Neural cell (in vitro differentiated cells): ENCODE measurements around the gene WNT6. TPM values are rescaled to one million over a fixed set of nuclear protein-coding genes. Genes with fewer than 3 reads are reported as not detected.
"Not testable (repeated sequence)": the region's sequence is repeated elsewhere in the genome, so short reads cannot be mapped to it uniquely, and the experiment has no call there.

Experiments
- H2AFZ ChIP-seq: fragments of 200-600, 300-800 bp; sonication (generic), shearing (Covaris generic); 2 replicates; pipeline ENCODE4 v1.6.0; 2014; ENCODE audit warnings: low read depth, mild to moderate bottlenecking, antibody characterized with exemption, low read length, moderate library complexity
- H3F3A ChIP-seq: fragments of 200-600 bp; shearing (Covaris generic); 2 replicates; pipeline ENCODE4 v1.6.1; 2016; ENCODE audit warnings: mild to moderate bottlenecking, moderate library complexity, mixed read lengths, antibody characterized with exemption, low read length; ENCODE audit not compliant: insufficient read depth, poor library complexity, severe bottlenecking
- H3K27ac ChIP-seq: fragments of 200-600, 300-800 bp; sonication (generic), shearing (Covaris generic); 2 replicates; pipeline ENCODE4 v1.5.1; 2014; ENCODE audit warnings: mild to moderate bottlenecking, low read length, moderate library complexity
- H3K27me3 ChIP-seq: fragments of 300-800, 200-600 bp; sonication (generic), shearing (Covaris generic); 2 replicates; pipeline ENCODE4 v1.6.0; 2014; ENCODE audit warnings: mild to moderate bottlenecking, low read depth, low read length, moderate library complexity; ENCODE audit not compliant: insufficient read depth
- H3K36me3 ChIP-seq: fragments of 300-800, 200-600 bp; sonication (generic), shearing (Covaris generic); 2 replicates; pipeline ENCODE4 v1.5.1; 2014; ENCODE audit warnings: mild to moderate bottlenecking, antibody characterized with exemption, low read length, moderate library complexity; ENCODE audit not compliant: insufficient read depth
- H3K4me2 ChIP-seq: fragments of 300-800, 200-600 bp; sonication (generic), shearing (Covaris generic); 2 replicates; pipeline ENCODE4 v1.6.0; 2014; ENCODE audit warnings: mild to moderate bottlenecking, low read length
- H3K4me3 ChIP-seq: fragments of 300-800, 200-600 bp; sonication (generic), shearing (Covaris generic); 2 replicates; pipeline ENCODE4 v1.5.1; 2014; ENCODE audit warnings: mild to moderate bottlenecking, low read length, moderate library complexity
- H3K79me2 ChIP-seq: fragments of 200-600 bp; shearing (Covaris generic); replicated peaks from 2 replicates; pipeline ENCODE4 v1.6.0; 2014; ENCODE audit warnings: mild to moderate bottlenecking, low read length, moderate library complexity; ENCODE audit not compliant: insufficient read depth
- H3K9ac ChIP-seq: fragments of 300-800, 200-600 bp; sonication (generic), shearing (Covaris generic); 2 replicates; pipeline ENCODE4 v1.6.1; 2016; ENCODE audit warnings: mild to moderate bottlenecking, low read length, mixed read lengths
- H3K9me2 ChIP-seq: fragments of 200-600 bp; shearing (Covaris generic); 2 replicates; pipeline ENCODE4 v1.6.1; 2016; ENCODE audit warnings: mild to moderate bottlenecking, low read length, mixed read lengths; ENCODE audit not compliant: insufficient read depth
- H3K9me3 ChIP-seq: fragments of 200-600, 300-800 bp; sonication (generic), shearing (Covaris generic); 2 replicates; pipeline ENCODE4 v1.6.1; 2016; ENCODE audit warnings: mild to moderate bottlenecking, mixed run types, low read length, moderate library complexity, mixed read lengths
- H4K20me1 ChIP-seq: fragments of 200-600 bp; shearing (Covaris generic); 2 replicates; pipeline ENCODE4 v1.6.1; 2016; ENCODE audit warnings: mild to moderate bottlenecking, mixed run types; ENCODE audit not compliant: insufficient read depth
- EP300 ChIP-seq: fragments of 450-650 bp; conservative IDR thresholded peaks from 2 replicates; pipeline ENCODE4 v1.6.1; 2014; ENCODE audit warnings: antibody characterized with exemption, mild to moderate bottlenecking, moderate library complexity; ENCODE audit not compliant: poor library complexity, severe bottlenecking
- EZH2 ChIP-seq: fragments of 200-600, 300-800 bp; shearing (Covaris generic), sonication (generic); IDR thresholded peaks from 2 replicates; pipeline ENCODE4 v1.6.1; 2014; ENCODE audit warnings: antibody characterized with exemption, low read length, borderline replicate concordance, mild to moderate bottlenecking; ENCODE audit not compliant: insufficient read depth, poor library complexity, severe bottlenecking
- MXI1 ChIP-seq: fragments of 450-650 bp; conservative IDR thresholded peaks from 2 replicates; pipeline ENCODE4 v1.6.1; 2014; ENCODE audit warnings: antibody characterized with exemption, mild to moderate bottlenecking; ENCODE audit not compliant: poor library complexity, severe bottlenecking
- POLR2AphosphoS5 ChIP-seq: IDR thresholded peaks from 2 replicates; pipeline ENCODE4 v1.6.1; 2012
- RAD21 ChIP-seq: fragments of 450-650 bp; conservative IDR thresholded peaks from 2 replicates; pipeline ENCODE4 v1.6.1; 2014; ENCODE audit warnings: antibody characterized with exemption, mild to moderate bottlenecking, moderate library complexity
- REST ChIP-seq: IDR thresholded peaks from 2 replicates; pipeline ENCODE4 v1.6.1; 2012; ENCODE audit warnings: borderline replicate concordance
- SMC3 ChIP-seq: fragments of 450-650 bp; conservative IDR thresholded peaks from 2 replicates; pipeline ENCODE4 v1.6.1; 2014; ENCODE audit warnings: antibody characterized with exemption, mild to moderate bottlenecking, moderate library complexity; ENCODE audit not compliant: poor library complexity
- TAF1 ChIP-seq: IDR thresholded peaks from 2 replicates; pipeline ENCODE4 v1.6.1; 2012; ENCODE audit warnings: low read depth
- polyA plus RNA-seq: library from polyadenylated mRNA; depleted of rRNA; stranded (reverse); fragments of >200 nt; gene quantifications from 2 replicates; pipeline ENCODE4 v1.2.3, GENCODE V29; 2014
- TF ChIP-seq, protein P1 (sequence below): fragments of 450-650 bp; IDR thresholded peaks from 2 replicates; pipeline ENCODE4 v1.5.1; 2014; ENCODE audit warnings: antibody characterized with exemption, mild to moderate bottlenecking, moderate library complexity; ENCODE audit not compliant: poor library complexity, severe bottlenecking

Gene WNT6
- polyA plus RNA-seq, 1 donor from 2014 or later = not detected

- H3K79me2 ChIP-seq = no peaks in the 10 kb centered on the region
- no peaks in the 10 kb centered on the region for H4K20me1 ChIP-seq
- no peaks in the 10 kb centered on the region for H3K36me3 ChIP-seq
- TF ChIP-seq, protein P1, sequence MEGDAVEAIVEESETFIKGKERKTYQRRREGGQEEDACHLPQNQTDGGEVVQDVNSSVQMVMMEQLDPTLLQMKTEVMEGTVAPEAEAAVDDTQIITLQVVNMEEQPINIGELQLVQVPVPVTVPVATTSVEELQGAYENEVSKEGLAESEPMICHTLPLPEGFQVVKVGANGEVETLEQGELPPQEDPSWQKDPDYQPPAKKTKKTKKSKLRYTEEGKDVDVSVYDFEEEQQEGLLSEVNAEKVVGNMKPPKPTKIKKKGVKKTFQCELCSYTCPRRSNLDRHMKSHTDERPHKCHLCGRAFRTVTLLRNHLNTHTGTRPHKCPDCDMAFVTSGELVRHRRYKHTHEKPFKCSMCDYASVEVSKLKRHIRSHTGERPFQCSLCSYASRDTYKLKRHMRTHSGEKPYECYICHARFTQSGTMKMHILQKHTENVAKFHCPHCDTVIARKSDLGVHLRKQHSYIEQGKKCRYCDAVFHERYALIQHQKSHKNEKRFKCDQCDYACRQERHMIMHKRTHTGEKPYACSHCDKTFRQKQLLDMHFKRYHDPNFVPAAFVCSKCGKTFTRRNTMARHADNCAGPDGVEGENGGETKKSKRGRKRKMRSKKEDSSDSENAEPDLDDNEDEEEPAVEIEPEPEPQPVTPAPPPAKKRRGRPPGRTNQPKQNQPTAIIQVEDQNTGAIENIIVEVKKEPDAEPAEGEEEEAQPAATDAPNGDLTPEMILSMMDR = no peak
- TF ChIP-seq EP300 (no peak), MXI1 (no peak), POLR2AphosphoS5 (no peak), RAD21 (no peak), SMC3 (no peak), REST (no peak), TAF1 (no peak), EZH2 (no peak)
- no peaks in the 10 kb centered on the region for H3K9me3 ChIP-seq
- peaks cover 7% of the 10 kb centered on the region for H3K27me3 ChIP-seq
- no peak overlapping the region for H3K9ac ChIP-seq
- H3K4me3 ChIP-seq = no peak overlapping the region
- H3K27ac ChIP-seq = no peak overlapping the region
- no peaks in the 10 kb centered on the region for H3F3A ChIP-seq
- H3K4me2 ChIP-seq = no peak overlapping the region
- H2AFZ ChIP-seq = no peak overlapping the region
- no peaks in the 10 kb centered on the region for H3K9me2 ChIP-seq
Measured at GRCh38 chr2:218839888-218840287, 19.7 kb upstream of the WNT6 start.

DNA sequence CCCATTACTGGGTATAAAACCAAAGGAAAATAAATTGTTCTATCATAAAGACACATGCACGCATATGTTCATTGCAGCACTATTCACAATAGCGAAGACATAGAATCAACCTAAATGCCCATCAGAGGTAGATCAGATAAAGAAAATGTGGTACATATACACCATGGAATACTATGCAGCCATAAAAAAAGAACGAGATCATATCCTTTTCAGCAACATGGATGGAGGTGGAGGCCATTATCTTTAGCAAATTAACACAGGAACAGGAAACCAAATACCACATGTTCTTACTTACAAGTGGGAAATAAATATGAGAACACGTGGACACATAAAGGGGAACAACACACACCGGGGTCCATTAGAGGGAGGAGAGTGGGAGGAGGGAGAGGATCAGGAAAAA lies 15.3 kb upstream of the WNT6 start:
- not testable (repeated sequence) for H2AFZ ChIP-seq, H3F3A ChIP-seq, H4K20me1 ChIP-seq, H3K79me2 ChIP-seq, H3K4me2 ChIP-seq, H3K27ac ChIP-seq, H3K27me3 ChIP-seq, H3K4me3 ChIP-seq, H3K9me2 ChIP-seq, H3K9ac ChIP-seq, H3K36me3 ChIP-seq, H3K9me3 ChIP-seq

DNA sequence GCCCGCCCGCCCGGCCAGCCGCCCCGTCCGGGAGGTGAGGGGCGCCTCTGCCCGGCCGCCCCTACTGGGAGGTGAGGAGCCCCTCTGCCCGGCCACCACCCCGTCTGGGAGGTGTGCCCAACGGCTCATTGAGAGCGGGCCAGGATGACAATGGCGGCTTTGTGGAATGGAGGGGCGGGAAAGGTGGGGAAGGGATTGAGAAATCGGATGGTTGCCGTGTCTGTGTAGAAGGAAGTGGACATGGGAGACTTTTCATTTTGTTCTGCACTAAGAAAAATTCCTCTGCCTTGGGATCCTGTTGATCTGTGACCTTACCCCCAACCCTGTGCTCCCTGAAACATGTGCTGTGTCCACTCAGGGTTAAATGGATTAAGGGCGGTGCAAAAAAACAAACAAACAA lies 12.6 kb upstream of the WNT6 start:
- not testable (repeated sequence) for H3F3A ChIP-seq, H3K9ac ChIP-seq, H4K20me1 ChIP-seq, H3K27ac ChIP-seq, H3K36me3 ChIP-seq, H2AFZ ChIP-seq, H3K4me3 ChIP-seq, H3K9me3 ChIP-seq, H3K79me2 ChIP-seq, H3K4me2 ChIP-seq, H3K9me2 ChIP-seq
- H3K27me3 ChIP-seq = peaks cover 16% of the 10 kb centered on the region
